ENCODE data around the gene KYNU.
"Not testable (repeated sequence)": the region's sequence is repeated elsewhere in the genome, so short reads cannot be mapped to it uniquely, and the experiment has no call there.

KYNU gene

GRCh38 chr2:142862847-142863246 is 14.6 kb upstream of the KYNU start:
- DNase-seq (ENCODE audit: extremely low spot score), result no peak
- CTCF ChIA-PET, result interaction anchor here (1.6 to 2.1 kb wide), 2 partner anchors 9 to 18 kb away, joined by 5 to 11 read pairs; no protein-coding TSS in a partner anchor
- TF ChIP-seq, protein P1, sequence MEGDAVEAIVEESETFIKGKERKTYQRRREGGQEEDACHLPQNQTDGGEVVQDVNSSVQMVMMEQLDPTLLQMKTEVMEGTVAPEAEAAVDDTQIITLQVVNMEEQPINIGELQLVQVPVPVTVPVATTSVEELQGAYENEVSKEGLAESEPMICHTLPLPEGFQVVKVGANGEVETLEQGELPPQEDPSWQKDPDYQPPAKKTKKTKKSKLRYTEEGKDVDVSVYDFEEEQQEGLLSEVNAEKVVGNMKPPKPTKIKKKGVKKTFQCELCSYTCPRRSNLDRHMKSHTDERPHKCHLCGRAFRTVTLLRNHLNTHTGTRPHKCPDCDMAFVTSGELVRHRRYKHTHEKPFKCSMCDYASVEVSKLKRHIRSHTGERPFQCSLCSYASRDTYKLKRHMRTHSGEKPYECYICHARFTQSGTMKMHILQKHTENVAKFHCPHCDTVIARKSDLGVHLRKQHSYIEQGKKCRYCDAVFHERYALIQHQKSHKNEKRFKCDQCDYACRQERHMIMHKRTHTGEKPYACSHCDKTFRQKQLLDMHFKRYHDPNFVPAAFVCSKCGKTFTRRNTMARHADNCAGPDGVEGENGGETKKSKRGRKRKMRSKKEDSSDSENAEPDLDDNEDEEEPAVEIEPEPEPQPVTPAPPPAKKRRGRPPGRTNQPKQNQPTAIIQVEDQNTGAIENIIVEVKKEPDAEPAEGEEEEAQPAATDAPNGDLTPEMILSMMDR (IDR thresholded peaks at IDR 0.05; ENCODE audit: control extremely low read depth, extremely low read depth, low read depth, missing control alignments), result no peak
- POLR2A ChIA-PET, result no interaction called here

- CTCF ChIA-PET, result interaction anchor here (1.0 to 2.1 kb wide), 4 partner anchors 9 to 54 kb away, joined by 3 to 11 read pairs (median 4); no protein-coding TSS in a partner anchor
- no peak for DNase-seq (ENCODE audit: extremely low spot score)
- POLR2A ChIA-PET, result no interaction called here
- TF ChIP-seq, protein P1 (IDR thresholded peaks at IDR 0.05; ENCODE audit: control extremely low read depth, extremely low read depth, low read depth, missing control alignments), result no peak
Observed at GRCh38 chr2:142863485-142863961, 13.9 kb upstream of the KYNU start.

DNA sequence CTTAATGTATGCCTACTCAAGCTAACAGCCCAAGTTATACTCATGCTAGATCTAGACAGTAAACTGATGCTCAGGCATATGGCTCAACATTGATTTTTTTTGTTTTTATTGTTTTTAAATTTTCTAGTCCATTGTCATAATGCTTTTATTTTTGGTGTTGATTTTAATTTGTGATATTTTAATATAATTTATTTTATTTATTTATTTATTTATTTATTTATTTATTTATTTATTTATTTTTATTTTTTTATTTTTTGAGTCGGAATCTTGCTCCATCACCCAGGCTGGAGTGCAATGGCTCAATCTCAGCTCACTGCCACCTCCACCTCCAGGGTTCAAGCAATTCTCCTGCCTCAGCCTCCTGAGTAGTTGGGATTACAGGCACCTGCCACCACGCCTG is 12.9 kb upstream of the KYNU start:
- DNase-seq (ENCODE audit: extremely low spot score); POLR2A ChIA-PET: not testable (repeated sequence)
- CTCF ChIA-PET, result interaction anchor here (2.1 kb wide), 1 partner anchor 10 kb away, joined by 11 read pairs; no protein-coding TSS in a partner anchor

DNA sequence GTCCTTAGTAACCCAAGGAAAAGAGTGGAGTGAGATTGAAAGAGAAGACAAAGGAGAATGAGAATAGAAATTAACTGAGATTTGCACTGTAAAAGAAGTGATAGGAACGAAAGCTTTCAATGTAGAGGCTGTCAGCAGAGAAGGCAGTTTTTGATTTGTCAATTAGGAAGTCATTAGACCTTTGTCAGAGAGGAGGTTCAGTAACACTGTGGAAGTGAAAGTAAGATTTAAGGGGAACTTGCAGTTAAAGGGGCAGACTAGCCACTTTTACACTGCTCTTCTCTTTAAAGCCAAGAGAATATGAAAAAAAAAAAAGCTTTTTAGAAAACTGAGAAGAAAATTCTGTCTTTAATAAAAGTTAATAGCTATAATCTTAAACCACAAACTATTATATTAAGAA is 11.5 kb upstream of the KYNU start:
- TF ChIP-seq, protein P1 (IDR thresholded peaks at IDR 0.05; ENCODE audit: control extremely low read depth, extremely low read depth, low read depth, missing control alignments), result no peak
- DNase-seq (ENCODE audit: extremely low spot score), result peak; percentile 68
- ChIA-PET CTCF (interaction anchor here (0.9 to 3.5 kb wide), 3 partner anchors 10 to 16 kb away, joined by 3 to 10 read pairs (median 3); no protein-coding TSS in a partner anchor), POLR2A (interaction anchor here (0.8 kb wide), 1 partner anchor 124 kb away, joined by 4 read pairs; no protein-coding TSS in a partner anchor)

DNA sequence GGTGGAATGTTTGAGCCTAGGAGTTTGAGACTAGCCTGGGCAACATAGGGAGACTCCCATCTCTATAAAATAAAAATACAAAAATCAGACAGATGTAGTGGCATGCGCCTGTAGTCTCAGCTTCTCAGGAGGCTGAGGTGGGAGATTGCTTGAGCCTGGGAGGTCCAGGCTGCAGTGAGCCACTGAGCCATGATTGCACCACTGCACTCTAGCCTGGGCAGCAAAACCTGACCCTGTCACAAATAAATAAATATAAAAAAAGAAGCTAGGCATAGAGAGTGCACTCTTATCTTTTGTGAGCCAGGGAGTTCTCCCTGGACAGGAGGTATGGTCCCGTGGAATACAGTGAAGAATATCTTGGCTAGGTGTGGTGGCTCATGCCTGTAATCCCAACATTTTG is 11.0 kb upstream of the KYNU start:
- TF ChIP-seq, protein P1 (IDR thresholded peaks at IDR 0.05; ENCODE audit: control extremely low read depth, extremely low read depth, low read depth, missing control alignments), result no peak
- CTCF ChIA-PET, result interaction anchor here (0.8 to 3.5 kb wide), 7 partner anchors 9 to 283 kb away, joined by 3 to 10 read pairs (median 3); no protein-coding TSS in a partner anchor
- POLR2A ChIA-PET, result interaction anchor here (0.8 kb wide), 1 partner anchor 124 kb away, joined by 4 read pairs; no protein-coding TSS in a partner anchor
- DNase-seq (ENCODE audit: extremely low spot score), result no peak

DNA sequence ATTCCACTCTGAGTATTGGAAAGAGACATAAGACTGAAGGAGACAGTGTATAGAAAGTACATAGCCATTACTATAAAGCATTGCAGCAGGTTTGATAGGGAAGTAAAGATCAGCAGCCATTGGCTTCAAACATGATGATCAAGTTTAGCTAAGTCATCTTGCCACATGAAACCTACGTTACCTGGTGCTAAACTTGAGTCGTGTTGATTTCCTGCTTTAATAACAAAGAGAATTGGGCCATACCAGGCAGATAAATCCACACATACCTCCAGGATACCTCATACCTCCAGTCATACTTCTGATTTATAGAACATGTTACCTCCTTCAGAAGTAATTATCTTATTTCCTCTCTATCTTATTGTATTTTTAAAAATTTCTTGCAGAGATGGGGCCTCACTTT is 10.3 kb upstream of the KYNU start:
- ChIA-PET POLR2A (no interaction called here), CTCF (interaction anchor here (0.8 to 3.5 kb wide), 5 partner anchors 13 to 284 kb away, joined by 3 to 10 read pairs (median 3); no protein-coding TSS in a partner anchor)
- DNase-seq (ENCODE audit: extremely low spot score), result no peak
- TF ChIP-seq, protein P1 (IDR thresholded peaks at IDR 0.05; ENCODE audit: control extremely low read depth, extremely low read depth, low read depth, missing control alignments), result no peak

GRCh38 chr2:142868229-142868762 is 9.2 kb upstream of the KYNU start:
- DNase-seq (ENCODE audit: extremely low spot score), result no peak
- TF ChIP-seq, protein P1 (IDR thresholded peaks at IDR 0.05; ENCODE audit: control extremely low read depth, extremely low read depth, low read depth, missing control alignments), result no peak
- ChIA-PET CTCF (interaction anchor here (0.7 to 3.5 kb wide), 6 partner anchors 8 to 78 kb away, joined by 3 to 11 read pairs (median 4); partner anchors contain the start of gene KYNU), POLR2A (interaction anchor here (0.6 to 0.8 kb wide), 2 partner anchors 8 to 9 kb away, joined by 3 read pairs; no protein-coding TSS in a partner anchor)

- CTCF ChIA-PET, result interaction anchor here (0.7 to 3.5 kb wide), 6 partner anchors 9 to 79 kb away, joined by 3 to 11 read pairs (median 4); partner anchors contain the start of gene KYNU
- POLR2A ChIA-PET; DNase-seq (ENCODE audit: extremely low spot score): not testable (repeated sequence)
Observed at GRCh38 chr2:142869065-142869460, 8.4 kb upstream of the KYNU start.
